Upper lobe of left lung (tissue), 6 donors: ENCODE data around the gene PSMA7. TPM values are rescaled to one million over a fixed set of nuclear protein-coding genes. Genes with fewer than 3 reads are reported as not detected.
A peak's percentile ranks its signal among the peaks of the same experiment; 100 is the strongest.

Source experiments
- ATAC-seq, 2 donors: fragments of 200-7000 bp; cut with Tn5 transposase; one replicate each; pipeline ENCODE4 v1.9.1; 2022; ENCODE audit warnings: mild to moderate bottlenecking in 2 of 2, moderate library complexity in 2 of 2; ENCODE audit not compliant: low FRiP score in 2 of 2
- DNase-seq, 2 donors: peaks; one replicate each; pipeline ENCODE4 v3.0.0-alpha.2; 2019 to 2020
- H3K27ac ChIP-seq, 4 donors: fragments of 200-600 bp; sonication (generic); one replicate each; pipeline ENCODE4 v1.5.1; 2016 to 2019
- H3K27me3 ChIP-seq, 4 donors: fragments of 200-600 bp; sonication (generic); one replicate each; pipeline ENCODE4 v1.5.1; 2017 to 2019
- H3K36me3 ChIP-seq, 4 donors: fragments of 200-600 bp; sonication (generic); one replicate each; pipeline ENCODE4 v1.5.1; 2016 to 2019
- H3K4me1 ChIP-seq, 4 donors: fragments of 200-600 bp; sonication (generic); one replicate each; pipeline ENCODE4 v1.5.1; 2018 to 2019
- H3K4me3 ChIP-seq, 4 donors: fragments of 200-600 bp; sonication (generic); one replicate each; pipeline ENCODE4 v1.5.1; 2017 to 2019; ENCODE audit warnings: mild to moderate bottlenecking in 2 of 4, moderate library complexity in 1 of 4
- H3K9me3 ChIP-seq, 4 donors: fragments of 200-600 bp; sonication (generic); one replicate each; pipeline ENCODE4 v1.5.1; 2018 to 2019
- CTCF ChIP-seq, 6 experiments: fragments of 450-650 bp in 4 of 6; fragments of 200-600 bp in 2 of 6; sonication (generic) in 2 of 6; IDR thresholded peaks; one replicate each; pipeline ENCODE4 v1.5.1; 2016 to 2019; ENCODE audit warnings: antibody characterized with exemption in 6 of 6
- EP300 ChIP-seq, 4 donors: sonication (generic); formaldehyde crosslinking; IDR thresholded peaks; one replicate each; pipeline ENCODE4 v1.5.1; 2017; ENCODE audit warnings: antibody characterized with exemption in 4 of 4, control low read depth in 2 of 4
- POLR2A ChIP-seq, 4 donors: fragments of 450-650 bp; IDR thresholded peaks; one replicate each; pipeline ENCODE4 v1.5.1; 2016 to 2017; ENCODE audit warnings: antibody characterized with exemption in 4 of 4, mild to moderate bottlenecking in 2 of 4
- POLR2AphosphoS5 ChIP-seq, 2 donors: sonication (generic); formaldehyde crosslinking; IDR thresholded peaks; one replicate each; pipeline ENCODE4 v1.5.1; 2017; ENCODE audit warnings: antibody characterized with exemption in 2 of 2
- WGBS, 2 donors: methylation state at CpG; one replicate each; pipeline ENCODE4 v1.1.5; 2017 to 2018; 5-methylcytosine and 5-hydroxymethylcytosine counted together
- total RNA-seq, 6 donors: library from RNA; depleted of rRNA in 4 of 6; stranded (reverse); fragments of >200 nt in 4 of 6; gene quantifications; one replicate each; pipeline versions ENCODE4 v1.1.0 to v1.2.1, GENCODE V29; 2016 to 2021
- donor health status: DM: no; HTN: no; CAD: no; lungs with moderate emphysema.
- donor health status: DM: no; HTN: yes; CAD: no; lungs with severe emphysema.

Gene PSMA7
- total RNA-seq, 6 donors from 2014 or later, result 186 to 317 (median 240) TPM

- TF ChIP-seq POLR2AphosphoS5 (IDR thresholded peaks at IDR 0.05), result no peak
- TF ChIP-seq CTCF (IDR thresholded peaks at IDR 0.05), result no peak
- no peak for TF ChIP-seq POLR2A (IDR thresholded peaks at IDR 0.05)
- no peak for TF ChIP-seq EP300 (IDR thresholded peaks at IDR 0.05)
- no peak overlapping the region for H3K4me3 ChIP-seq
- WGBS, 2 donors, result 90 to 97% methylated on average over 8 to 9 of the region's 9 CpGs
- H3K36me3 ChIP-seq, result peaks cover 0 to 65% (median 48%) of the 10 kb centered on the region in 4 donors
- DNase-seq (no peak), ATAC-seq (no peak)
- H3K9me3 ChIP-seq, result no peaks in the 10 kb centered on the region
- peaks cover 0 to 10% (median 1%) of the 10 kb centered on the region in 4 donors for H3K4me1 ChIP-seq
- no peaks in the 10 kb centered on the region for H3K27me3 ChIP-seq
- no peak overlapping the region for H3K27ac ChIP-seq
Measured at GRCh38 chr20:62160253-62160652, 17.1 kb upstream of the PSMA7 start.

GRCh38 chr20:62159839-62160238, 16.6 kb upstream of the PSMA7 start:
- ATAC-seq (no peak), DNase-seq (no peak)
- no peak for TF ChIP-seq CTCF (IDR thresholded peaks at IDR 0.05)
- no peak for TF ChIP-seq POLR2AphosphoS5 (IDR thresholded peaks at IDR 0.05)
- no peak for TF ChIP-seq POLR2A (IDR thresholded peaks at IDR 0.05)
- TF ChIP-seq EP300 (IDR thresholded peaks at IDR 0.05), result no peak
- H3K27ac ChIP-seq, result no peak overlapping the region
- peaks cover 0 to 61% (median 46%) of the 10 kb centered on the region in 4 donors for H3K36me3 ChIP-seq
- peaks cover 0 to 10% (median 1%) of the 10 kb centered on the region in 4 donors for H3K4me1 ChIP-seq
- 80% methylated on average over 13 to 14 of the region's 14 CpGs for WGBS, 2 donors
- no peaks in the 10 kb centered on the region for H3K27me3 ChIP-seq
- no peaks in the 10 kb centered on the region for H3K9me3 ChIP-seq
- H3K4me3 ChIP-seq, result no peak overlapping the region

- 94 to 98% methylated on average over 7 to 11 of the region's 11 CpGs for WGBS, 2 donors
- TF ChIP-seq POLR2AphosphoS5 (IDR thresholded peaks at IDR 0.05) (no peak), POLR2A (IDR thresholded peaks at IDR 0.05) (no peak), CTCF (IDR thresholded peaks at IDR 0.05) (no peak), EP300 (IDR thresholded peaks at IDR 0.05) (no peak)
- ATAC-seq, result no peak
- H3K4me3 ChIP-seq, result no peak overlapping the region
- H3K9me3 ChIP-seq, result no peaks in the 10 kb centered on the region
- H3K27ac ChIP-seq, result no peak overlapping the region
- H3K4me1 ChIP-seq, result peaks cover 0 to 10% (median 1%) of the 10 kb centered on the region in 4 donors
- no peaks in the 10 kb centered on the region for H3K27me3 ChIP-seq
- DNase-seq, result peak in 1 of 2 donors; percentile 63
- peaks cover 0 to 58% (median 41%) of the 10 kb centered on the region in 4 donors for H3K36me3 ChIP-seq
Measured at GRCh38 chr20:62159052-62159451, 15.9 kb upstream of the PSMA7 start.

- ATAC-seq (no peak), DNase-seq (peak in 1 of 2 donors; percentile 70)
- Histone ChIP-seq H3K27me3 (no peaks in the 10 kb centered on the region), H3K27ac (no peak overlapping the region), H3K36me3 (peaks cover 0 to 53% (median 36%) of the 10 kb centered on the region in 4 donors), H3K9me3 (no peaks in the 10 kb centered on the region), H3K4me1 (peaks cover 0 to 10% (median 1%) of the 10 kb centered on the region in 4 donors), H3K4me3 (no peak overlapping the region)
- TF ChIP-seq POLR2A (IDR thresholded peaks at IDR 0.05) (no peak), CTCF (IDR thresholded peaks at IDR 0.05) (no peak), EP300 (IDR thresholded peaks at IDR 0.05) (no peak), POLR2AphosphoS5 (IDR thresholded peaks at IDR 0.05) (no peak)
- WGBS, 2 donors, result 92 to 97% methylated on average over 22 of the region's 22 CpGs
Measured at GRCh38 chr20:62158541-62158940, 15.3 kb upstream of the PSMA7 start.

GRCh38 chr20:62158088-62158400, 14.8 kb upstream of the PSMA7 start:
- no peak for ATAC-seq
- Histone ChIP-seq H3K27ac (no peak overlapping the region), H3K4me1 (peaks cover 0 to 10% (median 1%) of the 10 kb centered on the region in 4 donors), H3K36me3 (peaks cover 0 to 48% (median 31%) of the 10 kb centered on the region in 4 donors), H3K4me3 (no peak overlapping the region), H3K27me3 (no peaks in the 10 kb centered on the region), H3K9me3 (no peaks in the 10 kb centered on the region)
- TF ChIP-seq POLR2AphosphoS5 (IDR thresholded peaks at IDR 0.05), result no peak
- TF ChIP-seq POLR2A (IDR thresholded peaks at IDR 0.05), result no peak
- no peak for TF ChIP-seq EP300 (IDR thresholded peaks at IDR 0.05)
- no peak for TF ChIP-seq CTCF (IDR thresholded peaks at IDR 0.05)
- DNase-seq, result no peak
- WGBS, 2 donors, result 94 to 99% methylated on average over 8 to 9 of the region's 12 CpGs
